AG10803 (cell line): ENCODE data around the gene RGS12.

Experiments used
- DNase-seq: peaks from one replicate; pipeline ENCODE4 v3.0.0; 2010; ENCODE audit warnings: low read depth
- H3K4me3 ChIP-seq: 2 replicates; pipeline ENCODE4 v1.5.1; 2011; ENCODE audit warnings: mild to moderate bottlenecking, low read length, control low read depth
- CTCF ChIP-seq: conservative IDR thresholded peaks from 2 replicates; pipeline ENCODE4 v1.5.1; 2011; ENCODE audit warnings: mild to moderate bottlenecking, low read length, control low read depth, inconsistent platforms

Gene RGS12

GRCh38 chr4:3302173-3302785 lies 9.5 kb downstream of the RGS12 start:
- DNase-seq, result no peak
- no peak overlapping the region for H3K4me3 ChIP-seq
- no peak for TF ChIP-seq CTCF

GRCh38 chr4:3302786-3303564 lies 10.2 kb downstream of the RGS12 start:
- no peak for TF ChIP-seq CTCF
- no peak overlapping the region for H3K4me3 ChIP-seq
- no peak for DNase-seq

- DNase-seq, result no peak
- H3K4me3 ChIP-seq, result no peak overlapping the region
- TF ChIP-seq CTCF, result no peak
Measured at GRCh38 chr4:3303565-3303824, 10.7 kb downstream of the RGS12 start.

GRCh38 chr4:3303923-3304710 lies 11.3 kb downstream of the RGS12 start:
- H3K4me3 ChIP-seq, result no peak overlapping the region
- DNase-seq, result no peak
- no peak for TF ChIP-seq CTCF

- DNase-seq, result no peak
Measured at GRCh38 chr4:3304831-3305609, 12.2 kb downstream of the RGS12 start.

More at GRCh38 chr4:3304831-3305609, 12.2 kb downstream of the RGS12 start:
- no peak for TF ChIP-seq CTCF
- H3K4me3 ChIP-seq, result no peak overlapping the region
